Colonic mucosa (tissue), 4 donors: Measurements from ENCODE around the gene SH3PXD2A. TPM values are rescaled to one million over a fixed set of nuclear protein-coding genes. Genes with fewer than 3 reads are reported as not detected.

Experiments used
- DNase-seq: peaks from one replicate; pipeline ENCODE4 v3.0.0-alpha.2; 2020
- H3K27ac ChIP-seq: fragments of 200-600 bp; one replicate; pipeline ENCODE4 v1.8.0; 2021
- H3K27me3 ChIP-seq: fragments of 200-600 bp; one replicate; pipeline ENCODE4 v1.8.0; 2021
- H3K36me3 ChIP-seq: fragments of 200-600 bp; one replicate; pipeline ENCODE4 v1.8.0; 2021
- H3K4me1 ChIP-seq: fragments of 200-600 bp; one replicate; pipeline ENCODE4 v1.8.0; 2021; ENCODE audit warnings: mild to moderate bottlenecking
- H3K4me3 ChIP-seq: fragments of 200-600 bp; one replicate; pipeline ENCODE4 v1.8.0; 2021
- H3K9ac ChIP-seq, 2 donors: one replicate each; pipeline ENCODE4 v1.7.0; 2013; ENCODE audit warnings: control low read depth in 2 of 2, low read depth in 2 of 2, low read length in 2 of 2
- H3K9me3 ChIP-seq: fragments of 200-600 bp; one replicate; pipeline ENCODE4 v1.8.0; 2021
- CTCF ChIP-seq: fragments of 200-600 bp; IDR thresholded peaks from one replicate; pipeline ENCODE4 v1.8.0; 2022; ENCODE audit warnings: antibody characterized with exemption, mild to moderate bottlenecking
- intact Hi-C: fragments of 100-400 bp; cut with DNase I; formaldehyde crosslinking; loops from one replicate; pipeline ENCODE4 v1.14.1; 2022
- total RNA-seq, 2 donors: library from RNA; stranded (reverse); fragmentation: NEBNext Ultra II Directional in 1 of 2; extraction: Animal tissue kit (Norgen Biotek cat#: 25700) in 1 of 2; gene quantifications; one replicate each; pipeline ENCODE4 v1.2.1, GENCODE V29; 2021
- donor health status: healthy.
- donor health status: DM: no; HTN: no; CAD: no.
- donor health status: DM: no; HTN: no; CAD: no.

The SH3PXD2A gene
- total RNA-seq, 2 donors from 2014 or later = 37.5 to 40.8 TPM

GRCh38 chr10:103869336-103869735 is 14.0 kb upstream of the SH3PXD2A start:
- no peak overlapping the region for H3K4me3 ChIP-seq
- no peaks in the 10 kb centered on the region for H3K4me1 ChIP-seq
- no peak for DNase-seq
- TF ChIP-seq CTCF = no peak
- no peaks in the 10 kb centered on the region for H3K9me3 ChIP-seq
- H3K36me3 ChIP-seq = no peaks in the 10 kb centered on the region
- no peaks in the 10 kb centered on the region for H3K27me3 ChIP-seq
- no peak overlapping the region for H3K9ac ChIP-seq
- intact Hi-C loops = no loop called here
- H3K27ac ChIP-seq = no peak overlapping the region

DNA sequence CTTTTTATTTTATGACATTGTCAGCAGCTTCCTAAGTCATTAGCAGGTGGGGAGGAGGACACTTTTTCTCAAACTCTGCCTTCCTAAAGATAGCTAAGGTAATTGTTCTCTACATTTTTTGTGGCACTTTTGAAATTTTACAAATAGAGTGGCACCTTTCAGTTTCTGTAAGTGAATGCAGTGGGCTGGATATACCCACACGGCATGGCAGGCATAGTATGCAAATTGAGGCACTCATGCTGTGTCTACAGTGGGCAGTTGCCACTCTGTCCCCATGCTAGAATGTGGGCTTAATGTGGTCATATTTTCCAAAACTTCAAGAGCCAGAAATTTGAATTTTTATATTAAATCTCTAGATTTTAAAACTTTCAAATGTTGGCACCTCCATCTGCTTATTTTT is 12.8 kb upstream of the SH3PXD2A start:
- DNase-seq = no peak
- no peak for TF ChIP-seq CTCF
- H3K27me3 ChIP-seq = no peaks in the 10 kb centered on the region
- no peak overlapping the region for H3K27ac ChIP-seq
- no peaks in the 10 kb centered on the region for H3K9me3 ChIP-seq
- intact Hi-C loops = no loop called here
- no peaks in the 10 kb centered on the region for H3K36me3 ChIP-seq
- H3K4me1 ChIP-seq = no peaks in the 10 kb centered on the region
- H3K9ac ChIP-seq = no peak overlapping the region
- no peak overlapping the region for H3K4me3 ChIP-seq

DNA sequence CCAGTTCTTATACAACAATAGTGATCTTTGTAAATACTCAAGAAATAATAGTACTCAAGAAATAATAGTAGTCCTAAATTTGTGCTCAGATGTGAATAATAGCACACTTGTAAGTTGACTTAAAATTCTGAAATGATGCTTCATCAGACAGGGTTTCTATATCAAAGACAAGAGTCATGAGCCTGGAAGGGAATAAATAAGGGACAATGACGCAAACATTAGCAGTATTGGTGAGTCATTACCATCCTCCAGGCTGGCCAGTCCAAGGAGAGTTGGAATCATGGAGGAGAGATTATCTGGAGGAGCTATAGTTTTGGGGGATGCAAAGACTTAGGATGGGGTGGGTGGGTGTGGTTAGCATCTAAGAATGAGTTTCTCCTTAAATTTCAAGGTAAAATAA is 6.1 kb upstream of the SH3PXD2A start:
- no peaks in the 10 kb centered on the region for H3K27me3 ChIP-seq
- no peak for DNase-seq
- no peak for TF ChIP-seq CTCF
- intact Hi-C loops = loop anchor here (2.0 to 5.0 kb wide), 2 partner anchors 149 to 269 kb away; no protein-coding TSS in a partner anchor
- H3K27ac ChIP-seq = no peak overlapping the region
- H3K9ac ChIP-seq = no peak overlapping the region
- no peaks in the 10 kb centered on the region for H3K36me3 ChIP-seq
- H3K4me1 ChIP-seq = no peaks in the 10 kb centered on the region
- H3K9me3 ChIP-seq = no peaks in the 10 kb centered on the region
- no peak overlapping the region for H3K4me3 ChIP-seq

DNA sequence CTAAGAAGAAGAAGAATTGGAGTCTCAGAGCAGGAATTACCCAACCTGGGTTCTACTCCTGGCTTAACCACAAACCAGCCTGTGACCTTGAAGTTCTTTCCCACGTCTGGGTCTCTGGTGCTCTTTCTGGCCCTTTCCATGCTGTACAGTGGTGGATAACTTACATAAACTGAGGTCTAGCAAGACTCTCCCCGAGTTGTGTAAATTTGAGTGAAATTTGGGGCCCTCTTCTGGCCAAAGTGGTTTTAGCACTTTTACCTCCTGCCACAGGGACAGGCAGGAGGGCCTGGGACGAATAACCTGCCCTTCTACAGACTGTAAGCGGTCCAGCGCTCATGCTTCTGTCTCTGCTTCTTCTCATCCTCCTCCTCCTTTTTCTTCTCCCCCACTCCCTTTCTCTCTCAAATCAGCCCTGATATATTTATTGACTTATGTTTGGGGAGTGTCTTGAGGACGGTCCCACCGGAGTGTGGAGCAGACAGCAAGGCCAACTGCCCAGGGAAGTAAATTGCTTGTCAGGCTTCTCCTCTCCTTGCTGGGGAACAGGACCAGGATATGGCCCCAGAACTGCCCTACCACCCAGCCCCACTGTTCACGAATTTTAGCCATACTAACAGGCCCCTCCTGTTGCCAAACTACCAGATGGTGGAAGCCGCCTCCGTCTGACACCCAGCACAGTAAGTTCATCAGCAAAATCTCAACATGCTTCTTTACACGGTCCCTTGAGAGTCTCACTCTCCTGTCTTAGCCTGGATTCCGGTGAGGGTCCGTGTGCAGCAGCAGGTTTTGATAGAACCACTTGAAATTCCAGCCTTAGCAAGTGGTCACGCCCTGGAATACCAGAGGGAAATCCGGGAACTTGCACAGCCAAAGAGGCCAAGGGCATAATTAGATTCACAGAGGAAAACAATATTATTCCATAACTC is 4.0 kb upstream of the SH3PXD2A start:
- intact Hi-C loops = loop anchor here (2.0 to 10.0 kb wide), 3 partner anchors 75 to 267 kb away; no protein-coding TSS in a partner anchor
- H3K36me3 ChIP-seq = no peaks in the 10 kb centered on the region
- peak; percentile 84 for DNase-seq
- H3K27ac ChIP-seq = no peak overlapping the region
- no peaks in the 10 kb centered on the region for H3K4me1 ChIP-seq
- no peaks in the 10 kb centered on the region for H3K9me3 ChIP-seq
- TF ChIP-seq CTCF = peak; percentile 60
- peak overlapping the region in 1 of 2 donors; percentile 14 for H3K9ac ChIP-seq
- no peaks in the 10 kb centered on the region for H3K27me3 ChIP-seq
- no peak overlapping the region for H3K4me3 ChIP-seq

DNA sequence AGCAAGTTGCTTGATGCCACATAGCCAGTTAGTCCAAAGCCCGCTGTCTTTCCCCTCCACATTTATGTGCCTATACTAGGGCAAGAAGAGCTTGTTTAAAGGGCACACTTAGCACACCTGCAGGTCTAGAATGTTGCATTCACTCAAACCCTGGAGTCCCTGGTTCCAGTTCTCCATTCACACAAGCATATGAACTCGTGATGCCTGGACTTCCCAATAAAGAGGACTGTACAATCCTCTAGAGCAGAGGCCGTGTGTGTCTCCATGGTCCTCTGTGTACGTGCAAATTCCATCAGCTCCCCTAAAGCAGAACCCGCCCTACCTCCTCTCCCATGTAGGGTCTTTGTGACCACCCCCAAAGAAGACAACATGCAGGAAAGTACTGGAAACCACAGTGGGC is 3.0 kb upstream of the SH3PXD2A start:
- H3K9ac ChIP-seq = no peak overlapping the region
- intact Hi-C loops = loop anchor here (10.0 kb wide), 1 partner anchor 74 kb away; no protein-coding TSS in a partner anchor

More for the DNA sequence above, 3.0 kb upstream of the SH3PXD2A start:
- TF ChIP-seq CTCF = no peak
- H3K4me3 ChIP-seq = no peak overlapping the region
- no peak overlapping the region for H3K27ac ChIP-seq
- H3K36me3 ChIP-seq = no peaks in the 10 kb centered on the region
- no peak for DNase-seq
- H3K27me3 ChIP-seq = no peaks in the 10 kb centered on the region
- H3K9me3 ChIP-seq = no peaks in the 10 kb centered on the region
- peaks cover under 1% of the 10 kb centered on the region for H3K4me1 ChIP-seq
